Right cardiac atrium (tissue), 5 donors: Measurements from ENCODE around the gene PPME1. TPM values are rescaled to one million over a fixed set of nuclear protein-coding genes. Genes with fewer than 3 reads are reported as not detected.

ENCODE experiments used
- ATAC-seq, 2 donors: fragments of 200-7000 bp; cut with Tn5 transposase; one replicate each; pipeline versions ENCODE4 v1.8.0 to v1.9.1; 2020; ENCODE audit warnings: moderate library complexity in 2 of 2, mild to moderate bottlenecking in 1 of 2
- DNase-seq, 3 donors: peaks; one replicate each; pipeline ENCODE4 v3.0.0-alpha.2; 2020
- H3K27ac ChIP-seq: one replicate; pipeline ENCODE4 v1.5.1; 2013; ENCODE audit warnings: mild to moderate bottlenecking, low read length, control low read depth, moderate library complexity
- H3K27me3 ChIP-seq: one replicate; pipeline ENCODE4 v1.6.1; 2013; ENCODE audit not compliant: control insufficient read depth, insufficient read depth
- H3K4me1 ChIP-seq: one replicate; pipeline ENCODE4 v1.6.1; 2013; ENCODE audit warnings: low read length; ENCODE audit not compliant: control insufficient read depth, insufficient read depth
- H3K4me3 ChIP-seq: one replicate; pipeline ENCODE4 v1.5.1; 2013; ENCODE audit warnings: low read length, control low read depth
- H3K9me3 ChIP-seq: one replicate; pipeline ENCODE4 v1.6.1; 2013; ENCODE audit warnings: low read length; ENCODE audit not compliant: control insufficient read depth
- WGBS: extraction: QIAGEN DNeasy Blood & Tissue Kit; methylation state at CpG from one replicate; pipeline ENCODE4 v1.1.7; 2013; 5-methylcytosine and 5-hydroxymethylcytosine counted together
- intact Hi-C, 4 donors: fragments of 100-400 bp; cut with DNase I; formaldehyde crosslinking; loops; one replicate each; pipeline versions ENCODE4 v1.11.0 to v1.14.0; 2022 to 2023
- polyA plus RNA-seq: library from polyadenylated mRNA; stranded (reverse); fragments of 200-250 nt; gene quantifications from one replicate; pipeline ENCODE4 v1.2.3, GENCODE V29; 2013
- total RNA-seq, 4 donors: library from RNA; stranded (reverse); fragmentation: NEBNext Ultra II Directional; extraction: Animal tissue kit (Norgen Biotek cat#: 25700); gene quantifications; one replicate each; pipeline ENCODE4 v1.2.1, GENCODE V29; 2021
- donor health status: healthy with polysubstance abuse.
- donor health status: DM: no; HTN: yes; CAD: no.
- donor health status: DM: no; HTN: no; CAD: no.
- donor health status: DM: no; HTN: yes; CAD: no; lungs with severe emphysema.
- donor health status: DM: yes; HTN: yes; CAD: no.

Gene PPME1
- total and polyA plus RNA-seq, 5 donors = 29.3 to 38.5 (median 33.7) TPM

- ATAC-seq (no peak), DNase-seq (no peak)
- intact Hi-C loops = no loop called here
- no peak overlapping the region for H3K4me3 ChIP-seq
- no peaks in the 10 kb centered on the region for H3K4me1 ChIP-seq
- no peaks in the 10 kb centered on the region for H3K9me3 ChIP-seq
- H3K27ac ChIP-seq = no peak overlapping the region
- WGBS = 98% methylated on average over 2 of the region's 2 CpGs
- no peaks in the 10 kb centered on the region for H3K27me3 ChIP-seq
These were observed 25.8 kb downstream of the PPME1 start for GRCh38 chr11:74196781-74197486.

- DNase-seq (no peak), ATAC-seq (no peak)
- intact Hi-C loops = no loop called here
- Histone ChIP-seq H3K9me3 (no peaks in the 10 kb centered on the region), H3K27ac (no peak overlapping the region), H3K27me3 (no peaks in the 10 kb centered on the region), H3K4me3 (no peak overlapping the region), H3K4me1 (no peaks in the 10 kb centered on the region)
- 89% methylated on average over 2 of the region's 2 CpGs for WGBS
These were observed 32.9 kb downstream of the PPME1 start for GRCh38 chr11:74203966-74204365.

GRCh38 chr11:74204701-74205100 is 33.6 kb downstream of the PPME1 start:
- no peaks in the 10 kb centered on the region for H3K9me3 ChIP-seq
- H3K4me1 ChIP-seq = no peaks in the 10 kb centered on the region
- H3K27ac ChIP-seq = no peak overlapping the region
- ATAC-seq (no peak), DNase-seq (no peak)
- 85% methylated on average over 1 of the region's 1 CpG for WGBS
- intact Hi-C loops = no loop called here
- H3K4me3 ChIP-seq = no peak overlapping the region
- no peaks in the 10 kb centered on the region for H3K27me3 ChIP-seq

- Histone ChIP-seq H3K27ac (no peak overlapping the region), H3K9me3 (no peaks in the 10 kb centered on the region), H3K4me3 (no peak overlapping the region), H3K4me1 (no peaks in the 10 kb centered on the region), H3K27me3 (no peaks in the 10 kb centered on the region)
- DNase-seq (no peak), ATAC-seq (no peak)
- intact Hi-C loops = no loop called here
- 98% methylated on average over 1 of the region's 1 CpG for WGBS
These were observed 34.1 kb downstream of the PPME1 start for GRCh38 chr11:74205181-74205580.

GRCh38 chr11:74206746-74207145 is 35.7 kb downstream of the PPME1 start:
- Histone ChIP-seq H3K27me3 (no peaks in the 10 kb centered on the region), H3K9me3 (no peaks in the 10 kb centered on the region), H3K4me1 (no peaks in the 10 kb centered on the region), H3K27ac (no peak overlapping the region), H3K4me3 (no peak overlapping the region)
- 98% methylated on average over 1 of the region's 1 CpG for WGBS
- intact Hi-C loops = no loop called here
- ATAC-seq (no peak), DNase-seq (no peak)

- ATAC-seq = no peak
- Histone ChIP-seq H3K27ac (no peak overlapping the region), H3K4me1 (no peaks in the 10 kb centered on the region), H3K4me3 (no peak overlapping the region), H3K9me3 (no peaks in the 10 kb centered on the region), H3K27me3 (no peaks in the 10 kb centered on the region)
- no peak for DNase-seq
- intact Hi-C loops = no loop called here
These were observed 37.4 kb downstream of the PPME1 start for GRCh38 chr11:74208507-74208906.

- WGBS = 96% methylated on average over 2 of the region's 2 CpGs
- Histone ChIP-seq H3K9me3 (no peaks in the 10 kb centered on the region), H3K27me3 (no peaks in the 10 kb centered on the region), H3K27ac (no peak overlapping the region), H3K4me3 (no peak overlapping the region), H3K4me1 (no peaks in the 10 kb centered on the region)
- ATAC-seq = no peak
- DNase-seq = no peak
- intact Hi-C loops = no loop called here
These were observed 41.4 kb downstream of the PPME1 start for GRCh38 chr11:74212533-74212932.

- Histone ChIP-seq H3K4me3 (no peak overlapping the region), H3K27me3 (no peaks in the 10 kb centered on the region), H3K4me1 (no peaks in the 10 kb centered on the region), H3K27ac (no peak overlapping the region), H3K9me3 (no peaks in the 10 kb centered on the region)
- DNase-seq (no peak), ATAC-seq (no peak)
- intact Hi-C loops = no loop called here
- 97% methylated on average over 1 of the region's 1 CpG for whole genome bisulfite sequencing
These were observed 49.3 kb downstream of the PPME1 start for GRCh38 chr11:74220376-74220775.

- intact Hi-C loops = no loop called here
- H3K9me3 ChIP-seq = no peaks in the 10 kb centered on the region
- 26% methylated on average over 1 of the region's 1 CpG for WGBS
- H3K4me3 ChIP-seq = no peak overlapping the region
- no peaks in the 10 kb centered on the region for H3K27me3 ChIP-seq
- no peak overlapping the region for H3K27ac ChIP-seq
- no peak for ATAC-seq
- no peak for DNase-seq
- no peaks in the 10 kb centered on the region for H3K4me1 ChIP-seq
These were observed 50.7 kb downstream of the PPME1 start for GRCh38 chr11:74221816-74222215.

GRCh38 chr11:74225565-74225964 is 54.5 kb downstream of the PPME1 start:
- intact Hi-C loops = no loop called here
- no peak for ATAC-seq
- 96% methylated on average over 4 of the region's 4 CpGs for WGBS

GRCh38 chr11:74226907-74227306 is 55.8 kb downstream of the PPME1 start:
- ATAC-seq (peak; percentile 28 to 85), DNase-seq (no peak)
- Histone ChIP-seq H3K9me3 (no peaks in the 10 kb centered on the region), H3K4me3 (no peak overlapping the region), H3K27me3 (no peaks in the 10 kb centered on the region), H3K27ac (peak overlapping the region; percentile 48), H3K4me1 (peaks cover 1% of the 10 kb centered on the region)
- 62% methylated on average over 2 of the region's 2 CpGs for WGBS
- intact Hi-C loops = no loop called here

More at GRCh38 chr11:74225565-74225964, 54.5 kb downstream of the PPME1 start:
- DNase-seq = no peak
- Histone ChIP-seq H3K4me3 (no peak overlapping the region), H3K27ac (no peak overlapping the region), H3K9me3 (no peaks in the 10 kb centered on the region), H3K27me3 (no peaks in the 10 kb centered on the region), H3K4me1 (peaks cover 1% of the 10 kb centered on the region)
